Neural cell (in vitro differentiated cells): Measurements from ENCODE around the gene ZNF658.
"Not testable (repeated sequence)": the region's sequence is repeated elsewhere in the genome, so short reads cannot be mapped to it uniquely, and the experiment has no call there.

Experiments
- EP300 ChIP-seq: fragments of 450-650 bp; conservative IDR thresholded peaks from 2 replicates; pipeline ENCODE4 v1.6.1; 2014; ENCODE audit warnings: antibody characterized with exemption, mild to moderate bottlenecking, moderate library complexity; ENCODE audit not compliant: poor library complexity, severe bottlenecking
- EZH2 ChIP-seq: fragments of 200-600, 300-800 bp; shearing (Covaris generic), sonication (generic); IDR thresholded peaks from 2 replicates; pipeline ENCODE4 v1.6.1; 2014; ENCODE audit warnings: antibody characterized with exemption, low read length, borderline replicate concordance, mild to moderate bottlenecking; ENCODE audit not compliant: insufficient read depth, poor library complexity, severe bottlenecking
- RAD21 ChIP-seq: fragments of 450-650 bp; conservative IDR thresholded peaks from 2 replicates; pipeline ENCODE4 v1.6.1; 2014; ENCODE audit warnings: antibody characterized with exemption, mild to moderate bottlenecking, moderate library complexity
- REST ChIP-seq: IDR thresholded peaks from 2 replicates; pipeline ENCODE4 v1.6.1; 2012; ENCODE audit warnings: borderline replicate concordance
- TAF1 ChIP-seq: IDR thresholded peaks from 2 replicates; pipeline ENCODE4 v1.6.1; 2012; ENCODE audit warnings: low read depth
- TF ChIP-seq, protein P1 (sequence below): fragments of 450-650 bp; IDR thresholded peaks from 2 replicates; pipeline ENCODE4 v1.5.1; 2014; ENCODE audit warnings: antibody characterized with exemption, mild to moderate bottlenecking, moderate library complexity; ENCODE audit not compliant: poor library complexity, severe bottlenecking

DNA sequence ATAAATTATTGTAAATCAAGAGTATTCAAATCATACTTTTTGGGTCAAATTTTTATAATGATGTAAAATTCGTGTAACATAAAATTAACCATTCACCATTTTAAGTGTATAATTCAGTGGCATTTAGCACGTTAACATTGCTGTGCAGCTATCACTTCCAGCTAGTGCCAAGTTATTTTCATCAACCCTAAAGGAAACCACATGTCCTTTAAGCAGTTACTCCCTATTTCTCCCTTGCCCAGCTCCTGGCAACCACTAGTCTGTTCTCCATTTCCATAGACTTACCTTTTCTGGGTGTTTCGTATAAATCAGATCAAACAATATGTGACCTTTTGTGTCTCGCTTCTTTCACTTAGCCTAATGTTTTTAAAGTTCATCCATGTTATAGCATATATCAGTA, 38.8 kb upstream of the ZNF658 start:
- TF ChIP-seq, protein P1, sequence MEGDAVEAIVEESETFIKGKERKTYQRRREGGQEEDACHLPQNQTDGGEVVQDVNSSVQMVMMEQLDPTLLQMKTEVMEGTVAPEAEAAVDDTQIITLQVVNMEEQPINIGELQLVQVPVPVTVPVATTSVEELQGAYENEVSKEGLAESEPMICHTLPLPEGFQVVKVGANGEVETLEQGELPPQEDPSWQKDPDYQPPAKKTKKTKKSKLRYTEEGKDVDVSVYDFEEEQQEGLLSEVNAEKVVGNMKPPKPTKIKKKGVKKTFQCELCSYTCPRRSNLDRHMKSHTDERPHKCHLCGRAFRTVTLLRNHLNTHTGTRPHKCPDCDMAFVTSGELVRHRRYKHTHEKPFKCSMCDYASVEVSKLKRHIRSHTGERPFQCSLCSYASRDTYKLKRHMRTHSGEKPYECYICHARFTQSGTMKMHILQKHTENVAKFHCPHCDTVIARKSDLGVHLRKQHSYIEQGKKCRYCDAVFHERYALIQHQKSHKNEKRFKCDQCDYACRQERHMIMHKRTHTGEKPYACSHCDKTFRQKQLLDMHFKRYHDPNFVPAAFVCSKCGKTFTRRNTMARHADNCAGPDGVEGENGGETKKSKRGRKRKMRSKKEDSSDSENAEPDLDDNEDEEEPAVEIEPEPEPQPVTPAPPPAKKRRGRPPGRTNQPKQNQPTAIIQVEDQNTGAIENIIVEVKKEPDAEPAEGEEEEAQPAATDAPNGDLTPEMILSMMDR, result not testable (repeated sequence)
- not testable (repeated sequence) for TF ChIP-seq TAF1, EP300, REST, EZH2, RAD21
